Measurements from ENCODE around the gene APOM.

APOM gene

DNA sequence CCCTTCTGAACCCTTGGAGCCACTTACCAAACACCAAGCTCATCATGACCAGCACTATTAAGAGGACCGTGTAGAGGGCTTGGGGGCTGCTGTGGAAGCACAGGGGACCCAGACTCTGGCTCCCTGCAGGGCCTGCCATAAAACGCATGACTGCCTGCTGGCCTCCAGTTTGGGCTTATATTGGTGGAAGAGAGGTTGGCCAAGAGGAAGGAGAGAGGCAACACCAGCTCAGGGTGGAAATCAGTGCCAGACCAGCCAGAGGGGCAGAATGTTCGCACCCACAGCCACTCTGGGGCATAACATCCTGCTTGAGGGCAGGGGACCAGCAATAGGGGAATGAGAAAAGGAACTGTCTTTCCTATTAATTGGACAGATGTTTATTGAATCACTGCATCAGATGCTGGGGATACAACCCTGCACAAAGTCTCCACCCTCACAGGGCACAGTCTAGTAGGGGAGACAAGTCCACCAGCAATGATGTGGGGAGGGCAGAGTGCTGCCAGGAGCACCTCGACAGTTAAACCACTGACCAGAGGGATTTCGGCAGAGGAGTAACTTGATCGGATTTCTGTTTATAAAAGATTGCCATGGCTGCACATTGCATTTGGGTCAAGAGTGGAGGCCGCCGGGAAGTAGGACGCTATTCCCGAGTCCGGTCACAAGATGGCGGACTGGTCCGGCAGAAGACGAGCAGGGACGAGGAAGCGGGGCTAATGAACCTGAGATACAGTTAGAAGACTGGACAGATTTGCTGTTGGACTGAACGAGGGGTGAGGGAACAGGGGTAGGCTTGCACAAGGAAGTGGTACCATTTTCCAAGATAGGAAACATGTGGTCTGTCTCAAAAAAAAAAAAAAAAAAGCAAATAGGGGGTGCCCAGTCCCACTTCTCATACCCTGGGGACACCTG is 24.8 kb downstream of the APOM start, which contains the start of gene LY6G5C:
Gene LY6G5C, minus strand, starts transcription at position 842 of the 909 bp plus-strand sequence. Its CDS starts 694 bp downstream, at position 148.
- DNase-seq (ENCODE audit: low read depth in 3 of 3), result peak in 2 of 3 experiments; percentile 30 to 57

- DNase-seq (ENCODE audit: low read depth in 3 of 3), result peak in 1 of 3 experiments; percentile 48
Observed at GRCh38 chr6:31681135-31681671, 25.5 kb downstream of the APOM start.

- no peak for DNase-seq (ENCODE audit: low read depth in 3 of 3)
Observed at GRCh38 chr6:31683591-31683990, 27.9 kb downstream of the APOM start.

- no peak for DNase-seq (ENCODE audit: low read depth in 3 of 3)
Observed at GRCh38 chr6:31686483-31686882, 30.8 kb downstream of the APOM start.

- no peak for DNase-seq (ENCODE audit: low read depth in 3 of 3)
Observed at GRCh38 chr6:31687321-31687720, 31.6 kb downstream of the APOM start.

- no peak for DNase-seq (ENCODE audit: low read depth in 3 of 3)
Observed at GRCh38 chr6:31687860-31688693, 32.4 kb downstream of the APOM start.

DNA sequence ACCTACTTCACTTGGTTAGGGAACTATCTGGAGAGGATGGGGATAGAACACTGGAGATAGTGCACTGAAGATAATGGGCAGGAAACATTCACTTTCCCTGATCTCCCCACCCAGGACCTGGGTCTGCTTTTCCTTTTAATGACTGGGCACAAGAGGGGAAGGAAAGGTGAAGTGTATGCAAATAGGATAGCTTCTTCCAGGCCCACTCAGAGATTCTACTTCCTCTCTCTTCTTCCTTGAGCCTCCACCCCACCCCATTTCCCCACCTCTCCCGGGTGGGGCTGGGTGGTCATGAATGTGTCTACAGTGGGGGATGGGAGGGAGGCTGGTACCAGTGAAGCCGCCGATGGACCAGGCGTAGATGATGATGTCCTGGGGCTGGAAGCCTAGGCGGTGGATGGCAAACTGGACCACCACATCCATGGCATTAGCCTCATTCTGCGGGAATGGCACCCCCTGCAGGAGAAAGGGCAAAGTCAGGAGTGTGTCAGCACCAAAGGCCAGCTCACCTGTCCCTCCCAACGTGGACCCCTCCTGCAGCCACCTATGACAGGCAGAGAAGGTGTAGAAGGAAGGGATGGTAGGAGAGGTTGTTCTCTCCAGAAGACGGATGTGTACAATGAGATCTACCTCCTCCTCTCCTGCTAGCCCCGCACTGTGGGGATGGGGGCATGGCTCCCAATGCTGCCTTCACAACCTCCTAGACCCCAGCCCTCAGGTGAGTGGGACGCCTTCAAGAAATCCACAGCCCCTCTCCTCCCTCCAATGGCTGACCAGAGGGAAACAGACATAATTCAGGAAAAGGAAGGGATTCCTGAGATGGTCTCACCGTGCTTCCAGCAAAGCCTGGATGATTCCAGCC is 33.8 kb downstream of the APOM start:
- DNase-seq (ENCODE audit: low read depth in 3 of 3), result no peak

DNA sequence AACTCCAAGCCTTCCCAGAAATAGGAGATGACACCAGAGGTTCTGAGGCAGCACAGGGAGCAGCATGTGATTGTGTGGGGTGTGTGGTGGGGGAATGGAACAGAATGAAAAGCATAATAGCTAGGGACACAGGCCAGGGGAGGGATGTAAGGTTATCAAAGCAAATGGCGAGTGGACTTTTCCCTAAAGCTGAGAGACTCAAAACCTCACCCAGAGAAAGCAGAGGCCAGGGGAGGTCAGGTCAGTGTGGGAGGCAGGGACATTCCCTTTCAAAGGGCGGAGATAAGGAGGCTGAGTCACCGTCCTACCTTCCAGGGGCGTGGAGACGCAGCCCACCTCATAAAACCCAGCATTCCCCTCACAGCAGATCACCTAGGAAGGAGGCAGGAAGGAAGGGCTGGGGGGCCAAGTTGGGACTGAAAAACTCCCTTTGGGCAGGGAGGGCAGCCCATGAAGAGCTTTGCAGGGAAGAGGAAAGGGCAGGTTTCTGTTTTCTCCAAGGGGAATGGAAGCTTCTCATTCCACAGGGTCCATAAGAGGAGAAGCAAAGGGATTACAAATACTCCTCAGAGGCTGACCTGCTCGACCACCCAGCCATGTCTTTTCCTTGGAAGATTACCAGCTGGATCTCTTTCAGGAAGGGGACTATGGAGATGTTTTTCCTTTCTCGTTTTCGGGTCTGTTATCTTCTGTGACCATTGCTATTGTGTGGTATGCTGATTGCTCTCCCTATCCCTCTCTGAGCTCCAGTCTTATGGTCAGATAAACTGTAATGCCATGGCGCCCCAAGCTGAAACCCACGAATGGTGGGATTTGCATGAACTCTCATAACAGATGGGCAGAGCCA is 34.8 kb downstream of the APOM start:
- no peak for DNase-seq (ENCODE audit: low read depth in 3 of 3)

DNA sequence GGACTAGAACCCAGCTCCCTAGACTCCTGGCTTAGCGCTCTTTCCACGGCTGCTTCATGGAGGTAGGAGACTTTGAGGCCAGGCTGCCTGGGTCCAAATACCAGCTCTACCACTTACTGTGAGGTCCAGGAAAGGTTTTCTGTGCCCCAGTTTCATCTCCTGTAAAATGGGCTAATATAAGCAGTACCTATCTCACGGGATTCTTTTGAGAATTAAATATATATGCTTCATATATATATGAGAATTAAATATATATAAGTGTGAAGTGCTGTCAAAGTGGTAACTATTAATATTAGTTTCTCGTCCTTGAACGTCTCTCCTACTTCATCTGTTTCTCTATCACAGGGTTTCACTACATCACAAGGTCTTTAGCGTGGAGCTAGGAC is 35.4 kb downstream of the APOM start:
- no peak for DNase-seq (ENCODE audit: low read depth in 3 of 3)

- no peak for DNase-seq (ENCODE audit: low read depth in 3 of 3)
Observed at GRCh38 chr6:31691564-31692108, 35.9 kb downstream of the APOM start.

- no peak for DNase-seq (ENCODE audit: low read depth in 3 of 3)
Observed at GRCh38 chr6:31692353-31692752, 36.7 kb downstream of the APOM start.

GRCh38 chr6:31692886-31693285 is 37.2 kb downstream of the APOM start:
- no peak for DNase-seq (ENCODE audit: low read depth in 3 of 3)

- DNase-seq (ENCODE audit: low read depth in 3 of 3), result no peak
Observed at GRCh38 chr6:31693535-31693934, 37.8 kb downstream of the APOM start.

- no peak for DNase-seq (ENCODE audit: low read depth in 3 of 3)
Observed at GRCh38 chr6:31697555-31697954, 41.9 kb downstream of the APOM start.

- DNase-seq (ENCODE audit: low read depth in 3 of 3), result no peak
Observed at GRCh38 chr6:31700740-31701401, 45.2 kb downstream of the APOM start.

DNA sequence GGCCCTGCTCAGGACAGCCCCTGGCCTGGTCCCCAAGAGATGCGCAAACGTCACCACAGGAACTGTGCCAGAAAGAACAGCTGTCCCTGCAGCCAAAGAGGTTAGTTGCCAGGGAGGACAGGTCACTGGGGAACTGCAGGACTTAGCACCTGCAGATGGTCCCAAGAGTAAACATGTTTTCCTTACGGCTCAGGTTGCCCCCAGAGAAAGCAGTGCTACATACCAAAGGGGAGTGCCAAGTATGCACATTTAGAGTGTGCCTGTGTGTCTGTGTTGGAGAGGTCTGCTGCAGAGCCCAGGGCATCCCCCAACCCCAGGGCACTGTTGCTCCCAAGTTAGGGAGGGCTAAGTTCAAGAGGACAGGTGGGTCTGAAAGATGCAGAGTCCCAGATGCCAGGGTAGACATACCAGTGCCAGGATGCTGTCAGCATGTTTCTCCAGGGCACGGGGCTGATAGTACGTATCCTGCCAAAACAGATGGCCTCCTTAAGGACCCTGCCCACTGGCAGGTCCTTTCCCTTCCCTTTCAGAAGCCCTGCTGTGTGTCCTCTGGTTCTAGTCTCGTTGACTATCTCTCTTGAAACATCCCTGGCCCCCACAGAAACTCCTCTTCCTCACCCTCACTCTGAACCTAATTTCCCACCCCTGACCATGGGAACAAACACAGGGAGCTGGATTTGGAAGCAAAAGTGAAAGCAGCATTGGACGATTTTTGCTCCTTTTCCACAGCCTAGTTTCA is 46.1 kb downstream of the APOM start:
- no peak for DNase-seq (ENCODE audit: low read depth in 3 of 3)

DNA sequence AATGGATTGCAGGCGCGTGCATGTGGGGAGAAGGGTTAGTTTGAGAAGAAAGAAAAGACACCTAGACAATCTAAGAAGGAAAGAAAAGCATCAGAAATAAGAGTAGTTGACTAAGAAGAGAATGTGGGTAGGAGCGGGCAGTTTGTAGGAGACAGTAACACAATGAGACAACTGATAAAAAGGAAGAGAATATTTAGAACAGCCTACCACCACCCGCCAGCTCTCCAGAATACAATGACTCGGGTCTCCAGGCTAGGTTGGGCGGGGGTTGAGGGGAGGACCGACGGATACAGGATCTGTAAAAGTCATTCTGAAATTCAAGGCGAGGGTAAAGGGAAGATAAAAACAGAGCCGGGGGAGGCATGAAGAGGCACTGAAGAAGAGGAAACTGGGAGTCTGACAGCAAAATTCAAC is 46.7 kb downstream of the APOM start:
- peak in 1 of 3 experiments; percentile 5 for DNase-seq (ENCODE audit: low read depth in 3 of 3)

- peak; percentile 92 to 98 (median 92) for DNase-seq (ENCODE audit: low read depth in 3 of 3)
Observed at GRCh38 chr6:31702819-31703716, 47.4 kb downstream of the APOM start, which contains the start of gene ABHD16A. Gene ABHD16A, minus strand, starts transcription at chr6:31703324. Its CDS starts 43 bp downstream, at chr6:31703281.
